ENCODE data around the gene RNF220. TPM values are rescaled to one million over a fixed set of nuclear protein-coding genes. Genes with fewer than 3 reads are reported as not detected.

Gene RNF220
- total and polyA plus RNA-seq, 9 of the 15 experiments (the other 6 are each of a cell fraction or from before 2014, with no cell fraction given) = 5.1 to 117 (median 66.9) TPM

DNA sequence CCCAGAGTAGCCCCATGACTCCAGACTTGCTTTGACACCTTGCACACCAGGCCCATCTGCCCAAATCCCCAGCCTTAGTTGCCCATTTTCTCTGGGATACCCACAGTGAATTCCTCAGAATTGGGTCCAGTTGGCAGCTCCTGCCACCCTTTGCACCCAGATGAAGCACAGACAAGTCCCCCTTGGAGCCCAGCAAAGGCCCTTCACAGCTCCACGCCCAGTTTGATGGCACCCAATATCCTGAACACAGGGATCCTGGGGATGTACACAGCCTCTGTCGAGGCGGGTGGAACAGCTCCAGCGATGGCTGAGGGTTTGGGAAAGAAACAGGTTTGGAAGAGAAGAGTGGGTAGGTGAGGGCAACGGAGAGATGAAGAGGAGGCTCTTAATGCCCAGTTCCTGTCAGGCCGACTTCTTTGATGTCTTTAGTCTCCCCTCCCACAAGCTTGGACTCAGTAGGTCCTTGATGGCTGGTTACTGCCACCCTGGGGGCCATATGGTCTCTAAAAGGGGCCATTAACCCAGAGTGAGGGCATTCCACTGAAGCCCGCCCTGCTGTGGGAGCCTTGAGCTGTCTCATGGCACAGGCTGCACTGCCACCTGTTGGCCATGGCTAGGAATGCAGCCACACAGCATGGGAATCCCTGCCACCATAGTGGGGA lies 247.5 kb downstream of the RNF220 start (continued):
- TF ChIP-seq, protein P1, sequence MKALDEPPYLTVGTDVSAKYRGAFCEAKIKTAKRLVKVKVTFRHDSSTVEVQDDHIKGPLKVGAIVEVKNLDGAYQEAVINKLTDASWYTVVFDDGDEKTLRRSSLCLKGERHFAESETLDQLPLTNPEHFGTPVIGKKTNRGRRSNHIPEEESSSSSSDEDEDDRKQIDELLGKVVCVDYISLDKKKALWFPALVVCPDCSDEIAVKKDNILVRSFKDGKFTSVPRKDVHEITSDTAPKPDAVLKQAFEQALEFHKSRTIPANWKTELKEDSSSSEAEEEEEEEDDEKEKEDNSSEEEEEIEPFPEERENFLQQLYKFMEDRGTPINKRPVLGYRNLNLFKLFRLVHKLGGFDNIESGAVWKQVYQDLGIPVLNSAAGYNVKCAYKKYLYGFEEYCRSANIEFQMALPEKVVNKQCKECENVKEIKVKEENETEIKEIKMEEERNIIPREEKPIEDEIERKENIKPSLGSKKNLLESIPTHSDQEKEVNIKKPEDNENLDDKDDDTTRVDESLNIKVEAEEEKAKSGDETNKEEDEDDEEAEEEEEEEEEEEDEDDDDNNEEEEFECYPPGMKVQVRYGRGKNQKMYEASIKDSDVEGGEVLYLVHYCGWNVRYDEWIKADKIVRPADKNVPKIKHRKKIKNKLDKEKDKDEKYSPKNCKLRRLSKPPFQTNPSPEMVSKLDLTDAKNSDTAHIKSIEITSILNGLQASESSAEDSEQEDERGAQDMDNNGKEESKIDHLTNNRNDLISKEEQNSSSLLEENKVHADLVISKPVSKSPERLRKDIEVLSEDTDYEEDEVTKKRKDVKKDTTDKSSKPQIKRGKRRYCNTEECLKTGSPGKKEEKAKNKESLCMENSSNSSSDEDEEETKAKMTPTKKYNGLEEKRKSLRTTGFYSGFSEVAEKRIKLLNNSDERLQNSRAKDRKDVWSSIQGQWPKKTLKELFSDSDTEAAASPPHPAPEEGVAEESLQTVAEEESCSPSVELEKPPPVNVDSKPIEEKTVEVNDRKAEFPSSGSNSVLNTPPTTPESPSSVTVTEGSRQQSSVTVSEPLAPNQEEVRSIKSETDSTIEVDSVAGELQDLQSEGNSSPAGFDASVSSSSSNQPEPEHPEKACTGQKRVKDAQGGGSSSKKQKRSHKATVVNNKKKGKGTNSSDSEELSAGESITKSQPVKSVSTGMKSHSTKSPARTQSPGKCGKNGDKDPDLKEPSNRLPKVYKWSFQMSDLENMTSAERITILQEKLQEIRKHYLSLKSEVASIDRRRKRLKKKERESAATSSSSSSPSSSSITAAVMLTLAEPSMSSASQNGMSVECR (CRISPR knock-in tag; IDR thresholded peaks at IDR 0.05) = no peak
- no peak for TF ChIP-seq NFATC3 (IDR thresholded peaks at IDR 0.05)
- TF ChIP-seq RB1 (IDR thresholded peaks at IDR 0.05; ENCODE audit: low read depth) = peak; percentile 85; the same call in 1 of the 2 replicates
- peak in 1 of 2 experiments; percentile 55; a peak in 1 of 4 replicates for TF ChIP-seq RCOR1 (IDR thresholded peaks at IDR 0.05; ENCODE audit: borderline replicate concordance in 1 of 2, low read depth in 2 of 2, low read length in 2 of 2)
- TF ChIP-seq TSC22D4 (tag; IDR thresholded peaks at IDR 0.05) = no peak
- TF ChIP-seq MTA1 (IDR thresholded peaks at IDR 0.05; ENCODE audit: borderline replicate concordance) = no peak
- peak; percentile 34; the same call in 1 of the 2 replicates for TF ChIP-seq TARDBP (IDR thresholded peaks at IDR 0.05)

All from K562 (cell line).